GM12874 (cell line): ENCODE data around the gene PPP1R37.
A peak's percentile ranks its signal among the peaks of the same experiment; 100 is the strongest.

ENCODE experiments used
- CTCF ChIP-seq: IDR thresholded peaks from 2 replicates; pipeline ENCODE4 v1.5.1; 2011; ENCODE audit warnings: low read depth, mild to moderate bottlenecking, control low read depth, low read length, moderate library complexity; ENCODE audit not compliant: insufficient read depth

The PPP1R37 gene

GRCh38 chr19:45182758-45183157 lies 89.8 kb downstream of the PPP1R37 start:
- TF ChIP-seq CTCF, result no peak

GRCh38 chr19:45184115-45184514 lies 91.1 kb downstream of the PPP1R37 start:
- no peak for TF ChIP-seq CTCF

GRCh38 chr19:45186509-45187334 lies 93.7 kb downstream of the PPP1R37 start:
- TF ChIP-seq CTCF, result no peak

GRCh38 chr19:45187421-45188100 lies 94.6 kb downstream of the PPP1R37 start:
- peak; percentile 62 for TF ChIP-seq CTCF

- no peak for TF ChIP-seq CTCF
Measured at GRCh38 chr19:45189971-45190370, 97.0 kb downstream of the PPP1R37 start.

- TF ChIP-seq CTCF, result no peak
Measured at GRCh38 chr19:45191375-45191774, 98.4 kb downstream of the PPP1R37 start.

- no peak for TF ChIP-seq CTCF
Measured at GRCh38 chr19:45195764-45196163, 102.8 kb downstream of the PPP1R37 start.
